Neuronal stem cell (in vitro differentiated cells): ENCODE results near the gene RARA.
A peak's percentile ranks its signal among the peaks of the same experiment; 100 is the strongest.

Experiments
- DNase-seq: peaks from one replicate; pipeline ENCODE4 v3.0.0-alpha.2; 2013; ENCODE audit warnings: low spot score
- H2AFZ ChIP-seq: one replicate; pipeline ENCODE4 v1.6.1; 2013; ENCODE audit warnings: mild to moderate bottlenecking, low read length, inconsistent platforms
- H2AK5ac ChIP-seq: 2 replicates; pipeline ENCODE4 v1.6.1; 2013; ENCODE audit warnings: low read depth, mild to moderate bottlenecking, inconsistent platforms, low read length, moderate library complexity, mixed read lengths
- H2BK120ac ChIP-seq: 2 replicates; pipeline ENCODE4 v1.6.1; 2013; ENCODE audit warnings: low read depth, mild to moderate bottlenecking, inconsistent platforms, low read length, moderate library complexity, mixed read lengths
- H2BK12ac ChIP-seq: one replicate; pipeline ENCODE4 v1.6.1; 2013; ENCODE audit warnings: low read length, inconsistent platforms
- H2BK15ac ChIP-seq: 2 replicates; pipeline ENCODE4 v1.6.1; 2013; ENCODE audit warnings: mild to moderate bottlenecking, low read length, inconsistent platforms, mixed read lengths
- H2BK5ac ChIP-seq: one replicate; pipeline ENCODE4 v1.6.1; 2013; ENCODE audit warnings: inconsistent platforms, mild to moderate bottlenecking, low read length, moderate library complexity
- H3K14ac ChIP-seq: one replicate; pipeline ENCODE4 v1.6.1; 2013; ENCODE audit warnings: low read length, inconsistent platforms
- H3K18ac ChIP-seq: 2 replicates; pipeline ENCODE4 v1.6.1; 2013; ENCODE audit warnings: low read length, inconsistent platforms
- H3K23ac ChIP-seq: 2 replicates; pipeline ENCODE4 v1.6.1; 2013; ENCODE audit warnings: low read depth, mild to moderate bottlenecking, mixed read lengths, low read length, inconsistent platforms; ENCODE audit not compliant: poor library complexity
- H3K27ac ChIP-seq: replicated peaks from 3 replicates; pipeline ENCODE4 v1.5.1; 2013; ENCODE audit warnings: low read length, inconsistent platforms
- H3K27me3 ChIP-seq, 3 experiments: 2 replicates each; pipeline ENCODE4 v1.6.1; 2013; ENCODE audit warnings: low read length in 3 of 3, mild to moderate bottlenecking in 2 of 3, inconsistent platforms in 1 of 3, low read depth in 1 of 3, mixed read lengths in 1 of 3, moderate library complexity in 1 of 3; ENCODE audit not compliant: control insufficient read depth in 3 of 3, insufficient read depth in 3 of 3
- H3K36me3 ChIP-seq, 2 donors: replicated peaks in 1 of 2; 2 replicates each; pipeline ENCODE4 v1.6.1; 2013; ENCODE audit warnings: low read length in 2 of 2; ENCODE audit not compliant: control insufficient read depth in 2 of 2, insufficient read depth in 2 of 2
- H3K4ac ChIP-seq: 2 replicates; pipeline ENCODE4 v1.6.1; 2013; ENCODE audit warnings: inconsistent platforms, mild to moderate bottlenecking, low read length, moderate library complexity
- H3K4me1 ChIP-seq, 2 donors: 1 replicate in 1 of 2; 2 replicates in 1 of 2; pipeline ENCODE4 v1.6.1; 2013; ENCODE audit warnings: low read length in 2 of 2, low read depth in 1 of 2; ENCODE audit not compliant: control insufficient read depth in 2 of 2, insufficient read depth in 1 of 2
- H3K4me2 ChIP-seq: one replicate; pipeline ENCODE4 v1.6.1; 2013; ENCODE audit warnings: mild to moderate bottlenecking, low read length, inconsistent platforms; ENCODE audit not compliant: insufficient read depth, poor library complexity, severe bottlenecking
- H3K4me3 ChIP-seq, 2 donors: 2 replicates each; pipeline ENCODE4 v1.5.1; 2013; ENCODE audit warnings: low read length in 2 of 2, mild to moderate bottlenecking in 2 of 2, inconsistent platforms in 1 of 2, moderate library complexity in 1 of 2
- H3K79me1 ChIP-seq: one replicate; pipeline ENCODE4 v1.6.1; 2013; ENCODE audit warnings: low read depth, mild to moderate bottlenecking, inconsistent platforms, low read length, moderate library complexity
- H3K9ac ChIP-seq: one replicate; pipeline ENCODE4 v1.6.1; 2013; ENCODE audit warnings: mild to moderate bottlenecking, low read depth, low read length, inconsistent platforms; ENCODE audit not compliant: poor library complexity
- H3K9me3 ChIP-seq, 2 donors: replicated peaks in 1 of 2; 2 replicates each; pipeline versions ENCODE3 to v1.6.1; 2013; ENCODE audit warnings: low read length in 2 of 2, mild to moderate bottlenecking in 2 of 2, inconsistent platforms in 1 of 2, low read depth in 1 of 2, mixed read lengths in 1 of 2, moderate library complexity in 1 of 2; ENCODE audit not compliant: control insufficient read depth in 2 of 2, insufficient read depth in 1 of 2
- H4K8ac ChIP-seq: one replicate; pipeline ENCODE4 v1.6.1; 2013; ENCODE audit warnings: low read depth, mild to moderate bottlenecking, inconsistent platforms, low read length, moderate library complexity
- H4K91ac ChIP-seq: one replicate; pipeline ENCODE4 v1.6.1; 2013; ENCODE audit warnings: low read length, low read depth, mild to moderate bottlenecking, inconsistent platforms; ENCODE audit not compliant: poor library complexity
- WGBS, 2 donors: extraction: QIAGEN DNeasy Blood & Tissue Kit; methylation state at CpG; one replicate each; pipeline ENCODE4 v1.1.7; 2013; ENCODE audit warnings: missing lambda C conversion rate in 2 of 2, mixed read lengths in 1 of 2; ENCODE audit not compliant: insufficient read length in 2 of 2, insufficient replicate concordance in 1 of 2; ENCODE audit errors: extremely low coverage in 2 of 2; 5-methylcytosine and 5-hydroxymethylcytosine counted together

RARA gene

GRCh38 chr17:40340880-40341807 lies 32.2 kb downstream of the RARA start:
- H3K4me2 ChIP-seq: peak overlapping the region; percentile 99
- no peak overlapping the region for H3K4ac ChIP-seq
- H2BK12ac ChIP-seq: peak overlapping the region; percentile 80
- H2AFZ ChIP-seq: peak overlapping the region; percentile 91
- H3K18ac ChIP-seq: peak overlapping the region; percentile 92
- peak overlapping the region; percentile 25 for H3K23ac ChIP-seq
- H2AK5ac ChIP-seq: peak overlapping the region; percentile 36
- H2BK5ac ChIP-seq: peak overlapping the region; percentile 49
- H2BK15ac ChIP-seq: no peak overlapping the region
- H3K27me3 ChIP-seq: peaks cover 0 to 15% (median 2%) of the 10 kb centered on the region in 3 experiments
- DNase-seq: peak; percentile 71
- H3K9me3 ChIP-seq: peaks cover 0 to 2% of the 10 kb centered on the region in 2 donors
- peak overlapping the region; percentile 56 to 86 for H3K4me3 ChIP-seq
- peak overlapping the region; percentile 78 for H3K14ac ChIP-seq
- WGBS, 2 donors: no CpG with 5 or more reads among the region's 55 CpGs
- peak overlapping the region; percentile 65 for H3K27ac ChIP-seq
- H3K4me1 ChIP-seq: peaks cover 39 to 40% of the 10 kb centered on the region in 2 donors
- peak overlapping the region; percentile 86 for H3K9ac ChIP-seq
- peaks cover 0 to 2% of the 10 kb centered on the region in 2 donors for H3K36me3 ChIP-seq
- H2BK120ac ChIP-seq: no peak overlapping the region
- H4K91ac ChIP-seq: peak overlapping the region; percentile 64
- H4K8ac ChIP-seq: no peak overlapping the region
- peaks cover 5% of the 10 kb centered on the region for H3K79me1 ChIP-seq

GRCh38 chr17:40341808-40342503 lies 33.0 kb downstream of the RARA start:
- Histone ChIP-seq H3K4me3 (peak overlapping the region; percentile 56 to 86), H3K27me3 (peaks cover 0 to 16% (median 2%) of the 10 kb centered on the region in 3 experiments), H2BK12ac (no peak overlapping the region), H2AFZ (peak overlapping the region; percentile 91), H2BK5ac (no peak overlapping the region), H3K79me1 (peaks cover 5% of the 10 kb centered on the region), H3K9me3 (peaks cover 0 to 2% of the 10 kb centered on the region in 2 donors), H3K14ac (peak overlapping the region; percentile 78), H3K18ac (peak overlapping the region; percentile 97), H4K91ac (no peak overlapping the region), H2BK15ac (peak overlapping the region; percentile 91), H2AK5ac (peak overlapping the region; percentile 47), H3K9ac (peak overlapping the region; percentile 86), H3K4me2 (peak overlapping the region; percentile 99), H3K4ac (no peak overlapping the region), H3K4me1 (peaks cover 46 to 48% of the 10 kb centered on the region in 2 donors), H2BK120ac (no peak overlapping the region), H3K27ac (peak overlapping the region; percentile 65), H4K8ac (no peak overlapping the region), H3K23ac (peak overlapping the region; percentile 25), H3K36me3 (peaks cover 0 to 2% of the 10 kb centered on the region in 2 donors)
- no CpG with 5 or more reads among the region's 55 CpGs for WGBS, 2 donors
- DNase-seq: no peak

- peaks cover 5% of the 10 kb centered on the region for H3K79me1 ChIP-seq
- peak overlapping the region; percentile 97 for H3K18ac ChIP-seq
- peaks cover 51 to 55% of the 10 kb centered on the region in 2 donors for H3K4me1 ChIP-seq
- peak overlapping the region; percentile 91 for H2BK15ac ChIP-seq
- H4K91ac ChIP-seq: no peak overlapping the region
- no peak overlapping the region for H2BK5ac ChIP-seq
- DNase-seq: no peak
- peaks cover 0 to under 1% of the 10 kb centered on the region in 2 donors for H3K9me3 ChIP-seq
- H3K4ac ChIP-seq: no peak overlapping the region
- peak overlapping the region; percentile 52 for H3K23ac ChIP-seq
- peak overlapping the region; percentile 56 to 86 for H3K4me3 ChIP-seq
- H2AK5ac ChIP-seq: peak overlapping the region; percentile 47
- H2BK120ac ChIP-seq: no peak overlapping the region
- H3K27ac ChIP-seq: no peak overlapping the region
- no CpG with 5 or more reads among the region's 38 CpGs for WGBS, 2 donors
- peaks cover 0 to 2% of the 10 kb centered on the region in 2 donors for H3K36me3 ChIP-seq
- H3K27me3 ChIP-seq: peaks cover 0 to 17% (median 2%) of the 10 kb centered on the region in 3 experiments
- H2AFZ ChIP-seq: peak overlapping the region; percentile 91
- no peak overlapping the region for H4K8ac ChIP-seq
- no peak overlapping the region for H2BK12ac ChIP-seq
- peak overlapping the region; percentile 86 for H3K4me2 ChIP-seq
- H3K14ac ChIP-seq: peak overlapping the region; percentile 32
- H3K9ac ChIP-seq: peak overlapping the region; percentile 21
Measured at GRCh38 chr17:40342504-40343218, 33.7 kb downstream of the RARA start.
